ENCODE data around the gene DKK2.

The DKK2 gene, protein sequence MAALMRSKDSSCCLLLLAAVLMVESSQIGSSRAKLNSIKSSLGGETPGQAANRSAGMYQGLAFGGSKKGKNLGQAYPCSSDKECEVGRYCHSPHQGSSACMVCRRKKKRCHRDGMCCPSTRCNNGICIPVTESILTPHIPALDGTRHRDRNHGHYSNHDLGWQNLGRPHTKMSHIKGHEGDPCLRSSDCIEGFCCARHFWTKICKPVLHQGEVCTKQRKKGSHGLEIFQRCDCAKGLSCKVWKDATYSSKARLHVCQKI

DNA sequence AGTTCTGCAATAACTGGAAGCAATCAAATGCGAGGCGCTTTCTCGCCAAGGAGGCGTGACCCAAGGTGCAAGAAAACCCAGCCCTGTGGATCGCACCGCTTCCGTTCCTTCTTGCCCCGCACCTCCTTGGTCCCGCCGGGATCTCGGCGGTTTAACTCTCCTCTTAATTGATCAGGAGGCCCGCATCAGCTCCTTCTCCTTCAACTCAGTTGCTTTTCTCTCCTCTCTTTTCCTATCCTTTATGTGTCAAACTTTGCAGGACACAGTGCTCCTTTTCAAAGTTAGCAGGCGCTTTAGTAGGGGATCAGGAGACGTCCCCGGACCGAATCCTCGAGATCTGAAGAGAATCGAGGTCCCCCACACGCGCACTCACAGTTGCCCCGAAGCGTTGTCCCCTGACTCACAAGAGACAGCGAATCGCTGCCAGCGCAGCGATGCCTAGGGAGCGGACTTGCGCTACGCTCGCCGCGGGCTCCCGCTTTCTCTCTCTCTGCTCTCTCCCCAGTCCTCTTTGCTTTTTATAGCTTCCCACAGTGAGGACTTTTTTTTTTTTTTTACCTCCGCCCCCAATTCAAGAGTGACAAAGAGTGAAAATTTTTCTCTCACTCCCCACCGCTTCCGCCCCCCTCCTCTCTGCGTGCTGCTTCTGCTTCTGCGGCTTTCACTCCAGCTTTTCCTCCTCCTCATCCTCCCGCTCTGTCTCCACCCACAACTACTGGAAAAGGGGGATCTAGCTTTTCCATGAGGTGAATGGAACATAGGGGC lies at the start of gene DKK2:
DKK2 (minus strand) TSS at position 495 of the 765 bp plus-strand sequence. CDS start 722 bp downstream, outside the sequence.
- ChIA-PET CTCF (interaction anchor here (0.9 to 1.3 kb wide), 3 partner anchors 10 to 148 kb away, joined by 3 read pairs; no protein-coding TSS in a partner anchor), POLR2A (no interaction called here)
- TF ChIP-seq, protein P1, sequence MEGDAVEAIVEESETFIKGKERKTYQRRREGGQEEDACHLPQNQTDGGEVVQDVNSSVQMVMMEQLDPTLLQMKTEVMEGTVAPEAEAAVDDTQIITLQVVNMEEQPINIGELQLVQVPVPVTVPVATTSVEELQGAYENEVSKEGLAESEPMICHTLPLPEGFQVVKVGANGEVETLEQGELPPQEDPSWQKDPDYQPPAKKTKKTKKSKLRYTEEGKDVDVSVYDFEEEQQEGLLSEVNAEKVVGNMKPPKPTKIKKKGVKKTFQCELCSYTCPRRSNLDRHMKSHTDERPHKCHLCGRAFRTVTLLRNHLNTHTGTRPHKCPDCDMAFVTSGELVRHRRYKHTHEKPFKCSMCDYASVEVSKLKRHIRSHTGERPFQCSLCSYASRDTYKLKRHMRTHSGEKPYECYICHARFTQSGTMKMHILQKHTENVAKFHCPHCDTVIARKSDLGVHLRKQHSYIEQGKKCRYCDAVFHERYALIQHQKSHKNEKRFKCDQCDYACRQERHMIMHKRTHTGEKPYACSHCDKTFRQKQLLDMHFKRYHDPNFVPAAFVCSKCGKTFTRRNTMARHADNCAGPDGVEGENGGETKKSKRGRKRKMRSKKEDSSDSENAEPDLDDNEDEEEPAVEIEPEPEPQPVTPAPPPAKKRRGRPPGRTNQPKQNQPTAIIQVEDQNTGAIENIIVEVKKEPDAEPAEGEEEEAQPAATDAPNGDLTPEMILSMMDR (IDR thresholded peaks at IDR 0.05; ENCODE audit: control extremely low read depth, extremely low read depth, low read depth, missing control alignments), result no peak
- peak; percentile 35 for DNase-seq (ENCODE audit: extremely low spot score)

DNA sequence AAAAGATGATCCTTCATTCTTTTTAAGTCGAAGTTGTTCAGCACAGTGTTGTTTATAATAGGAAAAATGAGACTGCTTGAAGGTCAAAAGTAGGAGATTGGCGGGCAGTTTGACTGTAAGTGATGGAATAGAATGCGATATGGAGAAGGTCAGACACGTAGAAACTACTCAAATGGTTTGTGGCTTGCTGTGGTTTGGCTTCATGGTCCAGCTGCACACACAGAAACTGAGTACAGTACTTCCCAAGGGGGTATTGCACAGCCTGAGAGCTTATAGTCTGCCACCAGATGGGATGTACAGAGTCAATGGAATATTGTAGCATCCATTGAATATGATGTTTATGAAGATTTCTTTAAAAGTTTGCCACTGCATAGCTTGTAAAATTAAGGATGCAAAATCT lies 41.1 kb upstream of the DKK2 start:
- TF ChIP-seq, protein P1 (IDR thresholded peaks at IDR 0.05; ENCODE audit: control extremely low read depth, extremely low read depth, low read depth, missing control alignments), result no peak
- CTCF ChIA-PET, result no interaction called here
- POLR2A ChIA-PET, result no interaction called here
- no peak for DNase-seq (ENCODE audit: extremely low spot score)

DNA sequence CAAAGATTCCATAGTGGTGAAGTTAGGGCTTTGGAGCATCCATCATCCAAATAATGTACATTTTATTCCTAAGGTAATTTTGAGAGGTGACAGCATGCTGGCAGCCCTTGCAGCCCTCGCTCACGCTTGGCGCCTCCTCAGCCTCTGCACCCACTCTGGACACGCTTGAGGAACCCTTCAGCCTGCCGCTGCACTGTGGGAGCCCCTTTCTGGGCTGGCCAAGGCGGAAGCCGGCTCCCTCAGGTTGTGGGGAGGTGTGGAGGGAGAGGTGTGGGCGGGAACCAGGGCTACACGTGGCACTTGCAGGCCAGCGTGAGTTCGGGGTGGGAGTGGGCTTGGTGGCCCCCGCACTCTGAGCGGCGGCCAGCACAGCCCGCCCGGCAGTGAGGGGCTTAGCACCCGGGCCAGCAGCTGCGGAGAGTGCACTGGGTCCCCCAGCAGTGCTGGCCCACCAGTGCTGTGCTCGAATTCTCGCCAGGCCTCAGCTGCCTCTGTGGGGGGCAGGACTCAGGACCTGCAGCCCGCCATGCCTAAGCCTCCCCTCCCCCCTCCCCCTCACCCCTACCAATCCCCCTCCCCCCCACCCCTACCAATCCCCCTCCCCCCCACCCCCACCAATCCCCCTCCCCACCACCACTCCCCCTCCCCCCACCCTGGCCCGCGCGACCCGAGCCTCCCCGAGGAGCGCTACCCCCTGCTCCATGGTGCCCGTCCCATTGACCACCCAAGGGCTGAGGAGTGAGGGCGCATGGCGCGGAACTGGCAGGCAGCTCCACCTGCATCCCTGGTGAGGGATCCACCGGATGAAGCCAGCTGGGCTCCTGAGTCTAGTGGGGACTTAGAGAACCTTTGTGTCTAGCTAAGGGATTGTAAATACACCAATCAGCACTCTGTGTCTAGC lies 37.0 kb upstream of the DKK2 start:
- TF ChIP-seq, protein P1 (IDR thresholded peaks at IDR 0.05; ENCODE audit: control extremely low read depth, extremely low read depth, low read depth, missing control alignments), result no peak
- DNase-seq (ENCODE audit: extremely low spot score), result no peak

DNA sequence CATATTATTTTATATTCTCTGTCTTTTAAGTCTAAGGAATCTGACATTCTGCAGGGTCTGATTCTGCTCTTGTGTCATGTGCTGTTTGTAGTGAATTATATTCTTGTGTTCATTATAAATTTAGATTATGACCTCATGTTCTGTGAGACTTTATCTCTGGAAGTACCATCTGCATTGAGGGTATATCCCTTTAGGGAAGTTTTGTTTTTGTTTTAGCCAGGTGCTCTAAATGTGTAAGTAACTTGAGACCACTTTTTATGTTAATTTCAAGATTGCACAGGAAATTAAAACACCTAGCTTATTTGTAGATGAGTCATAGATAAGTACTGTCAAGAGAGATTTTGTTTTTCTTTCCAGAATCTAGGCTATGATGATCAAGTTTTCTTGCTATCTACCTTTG lies 35.0 kb upstream of the DKK2 start:
- ChIA-PET CTCF (no interaction called here), POLR2A (no interaction called here)
- TF ChIP-seq, protein P1 (IDR thresholded peaks at IDR 0.05; ENCODE audit: control extremely low read depth, extremely low read depth, low read depth, missing control alignments), result no peak
- no peak for DNase-seq (ENCODE audit: extremely low spot score)

More for the DNA sequence above, 37.0 kb upstream of the DKK2 start:
- CTCF ChIA-PET, result no interaction called here
- POLR2A ChIA-PET, result no interaction called here

DNA sequence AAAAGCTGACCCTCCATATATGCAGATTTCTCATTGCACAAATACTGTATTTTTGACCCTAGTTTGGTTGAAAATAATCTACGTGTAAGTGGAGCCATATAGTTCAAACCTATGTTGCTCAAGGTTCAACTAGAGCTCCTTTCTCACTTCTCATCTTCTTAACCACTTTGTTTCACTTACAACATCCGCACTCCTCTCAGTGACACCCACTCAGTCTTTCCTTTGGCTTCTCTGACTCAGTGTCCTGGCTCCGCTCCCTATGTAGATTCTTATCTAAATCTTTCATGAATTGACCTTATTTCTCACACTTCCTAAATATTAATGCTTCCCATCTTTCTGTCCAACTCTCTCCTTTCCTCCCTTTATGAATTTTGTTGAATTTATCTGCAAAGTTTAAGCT lies 32.9 kb upstream of the DKK2 start:
- ChIA-PET CTCF (interaction anchor here (1.3 to 2.6 kb wide), 2 partner anchors 9 to 12 kb away, joined by 3 to 7 read pairs; no protein-coding TSS in a partner anchor), POLR2A (no interaction called here)
- peak; percentile 13 for DNase-seq (ENCODE audit: extremely low spot score)
- TF ChIP-seq, protein P1 (IDR thresholded peaks at IDR 0.05; ENCODE audit: control extremely low read depth, extremely low read depth, low read depth, missing control alignments), result no peak

DNA sequence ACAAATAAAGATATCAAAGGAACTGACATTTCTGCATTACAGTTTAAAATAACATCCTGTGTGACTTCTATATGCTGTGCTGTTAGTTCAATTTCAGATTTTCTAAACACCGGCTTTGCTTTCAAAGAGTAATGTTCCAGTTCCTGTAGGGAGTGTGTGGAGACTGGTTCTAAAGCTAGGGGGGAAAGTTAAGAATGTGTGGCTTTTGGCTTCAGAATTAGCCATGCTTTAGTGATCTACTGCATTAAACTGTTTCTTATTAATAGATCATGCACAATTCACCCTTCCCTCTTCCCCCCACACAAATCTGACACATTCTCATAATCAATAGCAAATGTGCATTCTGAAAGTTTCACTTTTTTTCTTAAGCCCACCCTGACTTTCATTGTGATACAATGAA lies 32.0 kb upstream of the DKK2 start:
- TF ChIP-seq, protein P1 (IDR thresholded peaks at IDR 0.05; ENCODE audit: control extremely low read depth, extremely low read depth, low read depth, missing control alignments), result no peak
- ChIA-PET POLR2A (no interaction called here), CTCF (interaction anchor here (2.6 kb wide), 1 partner anchor 11 kb away, joined by 7 read pairs; no protein-coding TSS in a partner anchor)
- DNase-seq (ENCODE audit: extremely low spot score), result no peak
